Measurements from ENCODE around the gene FRMD4A.

DNA sequence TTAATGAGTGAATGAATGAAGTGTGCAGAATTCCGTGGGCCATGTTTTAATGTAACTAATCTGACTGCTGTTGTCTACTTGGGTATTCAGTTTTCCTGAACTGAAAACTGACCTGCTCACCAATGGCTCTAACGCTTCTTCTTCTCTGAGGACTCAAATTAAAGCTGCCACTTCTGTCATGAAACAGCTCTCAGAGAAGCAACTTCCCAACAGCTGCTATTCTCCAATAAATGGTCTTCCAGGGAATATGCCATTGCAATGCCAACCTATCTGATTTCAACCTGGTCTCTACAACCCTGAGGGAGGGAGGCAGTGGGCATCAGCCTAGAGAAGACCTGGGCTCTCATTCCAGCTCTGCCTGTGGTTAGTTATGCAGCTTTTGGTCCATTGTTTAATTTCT lies 69.4 kb downstream of the FRMD4A start:
- TF ChIP-seq, protein P1, sequence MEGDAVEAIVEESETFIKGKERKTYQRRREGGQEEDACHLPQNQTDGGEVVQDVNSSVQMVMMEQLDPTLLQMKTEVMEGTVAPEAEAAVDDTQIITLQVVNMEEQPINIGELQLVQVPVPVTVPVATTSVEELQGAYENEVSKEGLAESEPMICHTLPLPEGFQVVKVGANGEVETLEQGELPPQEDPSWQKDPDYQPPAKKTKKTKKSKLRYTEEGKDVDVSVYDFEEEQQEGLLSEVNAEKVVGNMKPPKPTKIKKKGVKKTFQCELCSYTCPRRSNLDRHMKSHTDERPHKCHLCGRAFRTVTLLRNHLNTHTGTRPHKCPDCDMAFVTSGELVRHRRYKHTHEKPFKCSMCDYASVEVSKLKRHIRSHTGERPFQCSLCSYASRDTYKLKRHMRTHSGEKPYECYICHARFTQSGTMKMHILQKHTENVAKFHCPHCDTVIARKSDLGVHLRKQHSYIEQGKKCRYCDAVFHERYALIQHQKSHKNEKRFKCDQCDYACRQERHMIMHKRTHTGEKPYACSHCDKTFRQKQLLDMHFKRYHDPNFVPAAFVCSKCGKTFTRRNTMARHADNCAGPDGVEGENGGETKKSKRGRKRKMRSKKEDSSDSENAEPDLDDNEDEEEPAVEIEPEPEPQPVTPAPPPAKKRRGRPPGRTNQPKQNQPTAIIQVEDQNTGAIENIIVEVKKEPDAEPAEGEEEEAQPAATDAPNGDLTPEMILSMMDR (IDR thresholded peaks at IDR 0.05), result no peak
- TF ChIP-seq POLR2A (IDR thresholded peaks at IDR 0.05), result no peak
